KMS-11 (cell line): Measurements from ENCODE around the gene THEM4.

Source experiments
- H2AFZ ChIP-seq: fragments of 200-600 bp; sonication (generic); 2 replicates; pipeline ENCODE4 v1.6.1; 2016; ENCODE audit warnings: antibody characterized with exemption, mixed run types, low read depth
- H3K27ac ChIP-seq: fragments of 200-600 bp; sonication (generic); 2 replicates; pipeline ENCODE4 v1.6.1; 2016; ENCODE audit warnings: mild to moderate bottlenecking, mixed run types
- H3K27me3 ChIP-seq: fragments of 200-600 bp; sonication (generic); 2 replicates; pipeline ENCODE4 v1.6.1; 2017; ENCODE audit warnings: mild to moderate bottlenecking, low read depth, mixed run types, moderate library complexity; ENCODE audit not compliant: insufficient read depth
- H3K36me3 ChIP-seq: fragments of 200-600 bp; sonication (generic); 2 replicates; pipeline ENCODE4 v1.6.1; 2017; ENCODE audit warnings: mild to moderate bottlenecking, mixed run types; ENCODE audit not compliant: insufficient read depth
- H3K4me1 ChIP-seq: fragments of 200-600 bp; sonication (generic); 2 replicates; pipeline ENCODE4 v1.6.1; 2016; ENCODE audit warnings: mild to moderate bottlenecking, low read depth, mixed run types; ENCODE audit not compliant: poor library complexity, severe bottlenecking
- H3K4me2 ChIP-seq: fragments of 200-600 bp; sonication (generic); 2 replicates; pipeline ENCODE4 v1.7.0; 2016; ENCODE audit warnings: mild to moderate bottlenecking, mixed run types
- H3K4me3 ChIP-seq: fragments of 200-600 bp; sonication (generic); IDR thresholded peaks from 2 replicates; pipeline ENCODE4 v1.6.1; 2017; ENCODE audit warnings: low read depth, low read length, mixed read lengths; ENCODE audit not compliant: insufficient read depth
- H3K79me2 ChIP-seq: fragments of 200-600 bp; sonication (generic); 2 replicates; pipeline ENCODE4 v1.6.1; 2016; ENCODE audit warnings: low read depth, mixed run types; ENCODE audit not compliant: insufficient read depth
- H3K9ac ChIP-seq: fragments of 200-600 bp; sonication (generic); 2 replicates; pipeline ENCODE4 v1.6.1; 2016; ENCODE audit warnings: mild to moderate bottlenecking, mixed run types
- H4K20me1 ChIP-seq: fragments of 200-600 bp; sonication (generic); 2 replicates; pipeline ENCODE4 v1.6.1; 2016; ENCODE audit warnings: mild to moderate bottlenecking, mixed run types; ENCODE audit not compliant: insufficient read depth
- CTCF ChIP-seq: fragments of 200-600 bp; sonication (generic); conservative IDR thresholded peaks from 2 replicates; pipeline ENCODE4 v1.6.1; 2017; ENCODE audit warnings: low read depth, mild to moderate bottlenecking, antibody characterized with exemption, low read length, moderate library complexity, mixed read lengths

THEM4 gene

DNA sequence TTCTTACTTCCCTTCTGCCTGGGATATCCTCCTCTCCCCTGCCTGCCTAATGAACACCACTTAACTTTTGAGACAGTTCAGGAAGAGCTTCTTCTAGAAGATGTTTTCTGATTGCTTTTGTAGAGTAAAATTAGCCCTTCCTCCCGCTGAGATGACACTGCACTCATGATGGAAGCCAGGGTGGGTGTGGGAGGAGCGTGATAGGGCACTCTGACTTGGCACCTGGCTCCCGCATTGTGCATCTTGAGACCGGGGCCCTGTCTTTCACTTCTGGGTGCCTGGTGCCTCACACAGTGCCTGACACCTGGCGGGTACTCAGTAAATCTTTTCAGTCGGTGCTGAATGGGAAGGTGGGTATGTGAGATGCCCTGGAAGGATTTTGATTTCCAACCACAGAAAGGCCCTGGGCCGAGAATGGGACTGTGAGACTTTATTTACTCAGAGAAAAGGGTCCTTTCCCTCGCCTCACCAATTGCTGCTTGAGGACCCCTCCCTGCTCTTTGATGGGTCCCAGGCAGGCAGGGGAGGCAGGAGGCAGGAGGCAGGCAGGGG lies 62.5 kb downstream of the THEM4 start:
- H4K20me1 ChIP-seq, result no peaks in the 10 kb centered on the region
- no peaks in the 10 kb centered on the region for H3K79me2 ChIP-seq
- H3K36me3 ChIP-seq, result no peaks in the 10 kb centered on the region
- no peaks in the 10 kb centered on the region; the same call in 1 of the 2 replicates for H3K27me3 ChIP-seq
- no peak overlapping the region for H3K27ac ChIP-seq
- no peak overlapping the region for H3K4me3 ChIP-seq
- no peak overlapping the region for H3K9ac ChIP-seq
- 0 out of 2 replicates have a peak overlapping the region, but pooled peaks have one; percentile 3 for H2AFZ ChIP-seq
- TF ChIP-seq CTCF, result no peak
- H3K4me1 ChIP-seq, result no peaks in the 10 kb centered on the region
- no peak overlapping the region for H3K4me2 ChIP-seq

GRCh38 chr1:151846062-151846568 lies 63.2 kb downstream of the THEM4 start:
- H3K27ac ChIP-seq, result no peak overlapping the region

GRCh38 chr1:151843398-151843797 lies 65.9 kb downstream of the THEM4 start:
- no peak for TF ChIP-seq CTCF
- no peak overlapping the region for H2AFZ ChIP-seq
- H3K36me3 ChIP-seq, result no peaks in the 10 kb centered on the region
- no peaks in the 10 kb centered on the region for H4K20me1 ChIP-seq
- H3K4me3 ChIP-seq, result no peak overlapping the region
- peaks cover 6% of the 10 kb centered on the region; the same call in 1 of the 2 replicates for H3K27me3 ChIP-seq
- H3K9ac ChIP-seq, result no peak overlapping the region
- H3K4me2 ChIP-seq, result no peak overlapping the region
- H3K27ac ChIP-seq, result no peak overlapping the region
- H3K79me2 ChIP-seq, result no peaks in the 10 kb centered on the region
- H3K4me1 ChIP-seq, result no peaks in the 10 kb centered on the region

More at GRCh38 chr1:151846062-151846568, 63.2 kb downstream of the THEM4 start:
- Histone ChIP-seq H3K36me3 (no peaks in the 10 kb centered on the region), H3K4me3 (no peak overlapping the region), H3K79me2 (no peaks in the 10 kb centered on the region), H3K4me1 (no peaks in the 10 kb centered on the region), H4K20me1 (no peaks in the 10 kb centered on the region), H2AFZ (no peak overlapping the region), H3K27me3 (no peaks in the 10 kb centered on the region; the same call in 1 of the 2 replicates), H3K4me2 (no peak overlapping the region), H3K9ac (no peak overlapping the region)
- no peak for TF ChIP-seq CTCF

GRCh38 chr1:151841141-151841540 lies 68.2 kb downstream of the THEM4 start:
- no peak for TF ChIP-seq CTCF
- Histone ChIP-seq H3K27ac (no peak overlapping the region), H3K4me2 (no peak overlapping the region), H3K4me3 (no peak overlapping the region), H3K9ac (no peak overlapping the region), H2AFZ (no peak overlapping the region), H3K79me2 (no peaks in the 10 kb centered on the region), H4K20me1 (no peaks in the 10 kb centered on the region), H3K27me3 (peaks cover 14% of the 10 kb centered on the region), H3K36me3 (no peaks in the 10 kb centered on the region), H3K4me1 (peaks cover 17% of the 10 kb centered on the region)
